ENCODE measurements around the gene PEX16. TPM values are rescaled to one million over a fixed set of nuclear protein-coding genes. Genes with fewer than 3 reads are reported as not detected.

The PEX16 gene
- total RNA-seq, result 16.3 and 23.0 TPM in 2 replicates
- 21.9 TPM for polyA plus RNA-seq (2012)

- peak; percentile 98 for DNase-seq (ENCODE audit: low read depth)
These were observed at the start of gene PEX16 for GRCh38 chr11:45917623-45918330. Gene PEX16 (minus strand): TSS chr11:45917877. CDS start chr11:45917811, 66 bp downstream.

- peak; percentile 80 for DNase-seq (ENCODE audit: low read depth)
These were observed 47.3 kb upstream of the PEX16 start for GRCh38 chr11:45964911-45965389.

GRCh38 chr11:45961751-45962240 is 44.1 kb upstream of the PEX16 start:
- DNase-seq (ENCODE audit: low read depth), result no peak

GRCh38 chr11:45960387-45961095 is 42.9 kb upstream of the PEX16 start:
- no peak for DNase-seq (ENCODE audit: low read depth)

GRCh38 chr11:45959851-45960250 is 42.2 kb upstream of the PEX16 start:
- no peak for DNase-seq (ENCODE audit: low read depth)

- no peak for DNase-seq (ENCODE audit: low read depth)
These were observed 32.3 kb upstream of the PEX16 start for GRCh38 chr11:45949992-45950407.

GRCh38 chr11:45948356-45948755 is 30.7 kb upstream of the PEX16 start:
- no peak for DNase-seq (ENCODE audit: low read depth)

GRCh38 chr11:45947885-45948284 is 30.2 kb upstream of the PEX16 start:
- no peak for DNase-seq (ENCODE audit: low read depth)

- peak; percentile 33 for DNase-seq (ENCODE audit: low read depth)
These were observed 27.8 kb upstream of the PEX16 start for GRCh38 chr11:45945397-45945999.

GRCh38 chr11:45942381-45942780 is 24.7 kb upstream of the PEX16 start:
- no peak for DNase-seq (ENCODE audit: low read depth)

- DNase-seq (ENCODE audit: low read depth), result no peak
These were observed 23.6 kb upstream of the PEX16 start for GRCh38 chr11:45941285-45941684.

- DNase-seq (ENCODE audit: low read depth), result no peak
These were observed 22.2 kb upstream of the PEX16 start for GRCh38 chr11:45939836-45940235.

GRCh38 chr11:45937916-45938315 is 20.2 kb upstream of the PEX16 start:
- no peak for DNase-seq (ENCODE audit: low read depth)

- peak; percentile 31 for DNase-seq (ENCODE audit: low read depth)
These were observed 18.9 kb upstream of the PEX16 start for GRCh38 chr11:45936511-45937054.

GRCh38 chr11:45935349-45936064 is 17.8 kb upstream of the PEX16 start:
- no peak for DNase-seq (ENCODE audit: low read depth)

- no peak for DNase-seq (ENCODE audit: low read depth)
These were observed 17.1 kb upstream of the PEX16 start for GRCh38 chr11:45934580-45935318.

GRCh38 chr11:45933846-45934579 is 16.3 kb upstream of the PEX16 start:
- no peak for DNase-seq (ENCODE audit: low read depth)

- peak; percentile 18 for DNase-seq (ENCODE audit: low read depth)
These were observed 15.6 kb upstream of the PEX16 start for GRCh38 chr11:45933131-45933831.

GRCh38 chr11:45932217-45932616 is 14.5 kb upstream of the PEX16 start:
- DNase-seq (ENCODE audit: low read depth), result no peak
